ENCODE measurements around the gene AHR. TPM values are rescaled to one million over a fixed set of nuclear protein-coding genes. Genes with fewer than 3 reads are reported as not detected.

AHR gene
- total and polyA plus RNA-seq, 2 donors (not counting 3 experiments of a cell fraction or from before 2014, with no cell fraction given) = 4.8 to 31.8 TPM

- intact Hi-C loops (cut with micrococcal nuclease) = loop anchor here (10.0 kb wide), 1 partner anchor 1037 kb away; no protein-coding TSS in a partner anchor
- H3K36me3 ChIP-seq (ENCODE audit: control insufficient read depth in 2 of 2, extremely low read depth in 1 of 2, insufficient read depth in 2 of 2, low read length in 2 of 2) = peaks cover 0 to 3% of the 10 kb centered on the region in 2 experiments
- H3K4me1 ChIP-seq (ENCODE audit: control insufficient read depth, extremely low read depth, insufficient read depth, low read length) = peaks cover 46% of the 10 kb centered on the region
- no peak overlapping the region for H2AFZ ChIP-seq (ENCODE audit: low read depth, low read length)
- H4K20me1 ChIP-seq (replicated peaks; ENCODE audit: control insufficient read depth, extremely low read depth, insufficient read depth, low read length) = no peaks in the 10 kb centered on the region
- no peak overlapping the region for H3K4me3 ChIP-seq (replicated peaks in 1 of 3; ENCODE audit: insufficient read depth in 1 of 3, low read depth in 1 of 3, low read length in 3 of 3)
- POLR2A ChIA-PET = interaction anchor here (0.7 kb wide), 1 partner anchor 9 kb away, joined by 3 read pairs; the partner anchor contains the start of gene AHR
- H3K9me3 ChIP-seq (replicated peaks; ENCODE audit: control insufficient read depth, insufficient read depth, low read length) = no peaks in the 10 kb centered on the region
- H3K9ac ChIP-seq (replicated peaks; ENCODE audit: extremely low read depth, insufficient read depth, low read length) = no peak overlapping the region
- H3K27ac ChIP-seq (ENCODE audit: insufficient read depth, low read depth, low read length) = no peak overlapping the region
- H3K9me1 ChIP-seq (replicated peaks; ENCODE audit: control insufficient read depth, extremely low read depth, insufficient read depth, low read length) = no peaks in the 10 kb centered on the region
- H3K27me3 ChIP-seq (ENCODE audit: control insufficient read depth in 2 of 2, insufficient read depth in 2 of 2, low read length in 2 of 2) = no peaks in the 10 kb centered on the region
- peaks cover 68% of the 10 kb centered on the region for H3K79me2 ChIP-seq (ENCODE audit: control insufficient read depth, insufficient read depth, low read length)
- no TSS peak for BruUV-seq (replicated peaks)
- no peak for TF ChIP-seq FOS (IDR thresholded peaks at IDR 0.05; ENCODE audit: borderline replicate concordance, insufficient read depth, low read length)
- TF ChIP-seq GATA2 (IDR thresholded peaks at IDR 0.05; ENCODE audit: insufficient read depth, insufficient read length, low read depth, low read length) = no peak
- TF ChIP-seq POLR2A (IDR thresholded peaks at IDR 0.05; ENCODE audit: low read depth, low read length) = no peak
- TF ChIP-seq EZH2 (IDR thresholded peaks at IDR 0.05; ENCODE audit: borderline replicate concordance, low read depth, low read length, severe bottlenecking) = no peak
- no peak for TF ChIP-seq JUN (IDR thresholded peaks at IDR 0.05; ENCODE audit: borderline replicate concordance, insufficient read depth, insufficient read length, low read depth)
- TF ChIP-seq POLR2AphosphoS5 (IDR thresholded peaks at IDR 0.05; ENCODE audit: insufficient read depth, low read depth, low read length) = no peak
- no peak for TF ChIP-seq MYC (IDR thresholded peaks at IDR 0.05; ENCODE audit: low read depth, low read length)
- no peak for TF ChIP-seq MAX (IDR thresholded peaks at IDR 0.05; ENCODE audit: insufficient read depth, insufficient read length)
- no peak for TF ChIP-seq CTCF (IDR thresholded peaks at IDR 0.05; ENCODE audit: extremely low read depth in 1 of 2, insufficient read depth in 1 of 2, low read depth in 1 of 2, low read length in 2 of 2)
- dilution Hi-C loops (cut with MboI; ENCODE audit: extremely low pct_ligation_motif_present, low sequenced_read_pairs) = loop anchor here (10.0 kb wide), 1 partner anchor 137 kb away; no protein-coding TSS in a partner anchor
- H3K4me2 ChIP-seq (ENCODE audit: insufficient read depth, low read length) = no peak overlapping the region
- CTCF ChIA-PET = interaction anchor here (1.6 kb wide), 1 partner anchor 136 kb away, joined by 4 read pairs; no protein-coding TSS in a partner anchor
- no peak for DNase-seq (ENCODE audit: low read depth, low spot score)
- no peak for FAIRE-seq
These were observed 9.1 kb downstream of the AHR start for GRCh38 chr7:17307558-17307957.

Data from endothelial cell of umbilical vein (primary cell).